EL (cell line): ENCODE measurements around the gene ENTPD6.
A peak's percentile ranks its signal among the peaks of the same experiment; 100 is the strongest.

Source experiments
- DNase-seq: peaks from one replicate; pipeline ENCODE4 v3.0.0-alpha.2; 2016

Gene ENTPD6

DNA sequence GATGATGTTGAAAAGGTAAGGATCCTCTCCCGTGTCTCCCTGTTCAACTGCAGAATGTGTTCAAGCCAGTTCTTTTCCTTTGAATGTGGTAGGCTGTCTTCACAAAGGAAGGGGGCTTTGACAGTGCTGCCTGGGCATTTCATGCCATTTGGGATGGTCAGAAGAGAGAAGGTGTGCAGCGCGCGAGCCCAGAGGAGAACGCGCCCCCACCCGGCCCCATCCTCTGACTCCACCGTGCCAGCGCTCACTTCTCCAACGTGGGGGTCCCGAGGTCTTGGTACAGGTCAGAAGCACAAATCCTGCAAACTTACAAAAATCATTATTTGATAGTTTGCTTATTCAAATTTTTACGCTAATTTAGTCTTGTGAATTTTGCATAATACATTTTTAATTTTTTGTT, 14.4 kb downstream of the ENTPD6 start:
- DNase-seq: no peak

DNA sequence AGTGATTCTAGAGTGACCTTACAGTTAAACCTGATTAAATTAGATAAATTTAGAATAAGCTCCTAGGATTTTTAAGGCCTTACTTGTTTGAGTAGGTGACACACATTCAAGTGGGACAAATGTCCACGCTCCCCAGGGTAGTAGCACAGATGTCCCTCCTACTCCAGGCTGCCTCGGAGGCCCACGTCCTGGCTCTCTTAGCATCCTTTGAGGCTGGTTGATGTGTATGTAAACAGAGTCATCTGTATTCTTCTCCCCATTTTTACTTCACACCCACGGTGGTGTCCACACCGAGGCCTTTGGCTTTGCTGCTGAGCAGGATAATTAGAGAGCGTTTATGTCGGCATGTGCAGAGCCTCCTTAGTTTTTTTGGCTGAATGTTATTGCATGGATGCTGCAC, 15.8 kb downstream of the ENTPD6 start:
- DNase-seq: no peak

DNA sequence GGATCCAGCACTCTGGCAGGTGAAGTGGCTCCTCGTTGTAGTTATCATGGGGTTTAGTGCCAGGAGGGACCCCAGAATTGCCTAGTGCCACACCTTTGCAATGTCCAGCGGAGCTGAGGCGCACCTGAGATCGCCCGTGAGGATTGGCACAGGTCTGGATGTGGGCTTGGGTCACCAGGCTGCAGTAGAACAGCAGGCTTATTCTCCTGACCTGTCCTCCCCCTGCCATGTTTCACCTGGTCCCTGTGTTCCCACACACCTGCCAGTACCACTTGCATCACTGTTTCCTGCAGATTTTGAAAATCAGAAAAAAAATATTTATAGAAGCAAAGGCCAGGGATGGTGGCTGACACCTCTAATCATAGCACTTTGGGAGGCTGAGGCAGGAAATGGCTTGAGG, 16.7 kb downstream of the ENTPD6 start:
- DNase-seq: no peak

DNA sequence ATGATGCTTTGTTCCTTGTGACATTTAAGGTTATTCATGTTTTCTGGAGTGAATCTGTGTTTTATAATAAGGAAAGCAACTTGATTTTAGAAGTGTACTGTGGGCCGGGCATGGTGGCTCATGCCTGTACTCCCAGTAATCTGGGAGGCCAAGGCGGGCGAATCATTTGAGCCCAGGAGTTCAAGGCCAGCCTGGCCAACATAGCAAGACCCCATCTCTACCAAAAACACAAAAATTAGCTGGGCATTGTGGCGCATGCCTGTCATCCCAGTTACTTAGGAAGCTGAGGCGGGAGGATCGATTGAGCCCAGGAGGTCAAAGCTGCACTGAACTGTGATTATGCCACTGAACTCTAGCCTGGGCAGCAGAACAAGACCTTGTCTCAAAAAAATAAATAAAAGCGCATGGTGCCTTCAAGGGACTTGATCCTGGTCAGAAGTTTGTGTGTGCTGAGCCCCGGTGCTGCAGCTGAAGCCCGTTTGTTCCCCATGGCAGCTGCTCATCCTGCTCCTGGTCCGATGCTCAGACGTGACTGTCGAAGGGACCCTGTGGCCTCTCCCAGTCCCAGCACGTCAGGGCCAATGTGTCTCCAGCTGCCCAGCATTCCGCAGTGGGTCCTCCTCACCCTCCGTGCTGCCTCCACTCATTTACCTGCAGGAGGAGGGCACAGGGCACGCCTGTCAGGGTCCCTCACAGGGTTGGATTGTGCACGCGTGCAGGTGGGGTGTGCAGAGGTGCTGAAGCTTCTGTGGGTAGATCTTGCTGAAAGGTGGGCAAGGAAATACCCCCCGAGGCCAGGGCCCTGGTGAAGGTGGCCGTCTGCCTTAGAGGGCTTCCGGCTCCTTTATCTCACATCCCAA, 18.3 kb downstream of the ENTPD6 start:
- no peak for DNase-seq

- no peak for DNase-seq
These were observed 18.9 kb downstream of the ENTPD6 start for GRCh38 chr20:25214426-25214790.

GRCh38 chr20:25214819-25215218, 19.3 kb downstream of the ENTPD6 start:
- DNase-seq: no peak

- DNase-seq: no peak
These were observed 20.0 kb downstream of the ENTPD6 start for GRCh38 chr20:25215521-25215920.

- no peak for DNase-seq
These were observed 20.9 kb downstream of the ENTPD6 start for GRCh38 chr20:25216199-25216945.

DNA sequence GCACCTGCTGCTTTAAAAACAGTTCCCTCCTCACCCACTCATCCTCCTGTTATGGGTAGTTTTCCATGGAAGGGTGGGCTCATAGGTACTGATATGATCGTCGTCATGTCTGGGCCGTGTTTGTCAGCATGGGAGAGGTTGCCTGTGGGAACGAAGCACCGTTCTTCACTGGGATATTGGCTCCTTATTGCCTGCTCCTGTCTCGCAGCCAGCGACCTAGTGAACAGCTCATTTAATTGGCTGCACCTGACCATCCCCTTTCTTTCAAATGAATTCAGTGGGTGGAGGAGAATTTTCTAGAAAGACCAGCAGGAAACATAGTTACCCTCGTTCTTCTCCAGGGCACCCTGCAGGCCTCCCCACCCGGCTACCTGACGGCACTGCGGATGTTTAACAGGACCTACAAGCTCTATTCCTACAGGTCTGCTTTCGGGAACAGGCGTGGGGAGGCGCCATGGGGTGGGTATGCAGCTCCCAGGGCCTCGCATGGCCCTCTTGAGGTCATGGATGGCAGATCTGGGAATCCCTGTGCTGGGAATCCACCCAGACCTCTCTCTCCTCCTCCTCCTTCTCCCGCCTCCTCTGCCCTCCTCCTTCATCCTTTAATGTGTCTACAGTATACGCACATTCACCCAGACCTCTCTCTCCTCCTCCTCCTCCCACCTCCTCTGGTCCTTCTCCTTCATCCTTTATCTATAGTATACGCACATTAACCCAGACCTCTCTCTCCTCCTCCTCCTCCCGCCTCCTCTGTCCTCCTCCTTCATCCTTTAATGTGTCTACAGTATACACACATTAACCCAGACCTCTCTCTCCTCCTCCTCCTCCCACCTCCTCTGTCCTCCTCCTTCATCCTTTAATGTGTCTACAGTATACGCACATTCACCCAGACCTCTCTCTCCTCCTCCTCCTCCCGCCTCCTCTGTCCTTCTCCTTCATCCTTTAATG, 21.9 kb downstream of the ENTPD6 start:
- no peak for DNase-seq

GRCh38 chr20:25218109-25218486, 22.6 kb downstream of the ENTPD6 start:
- DNase-seq: no peak

DNA sequence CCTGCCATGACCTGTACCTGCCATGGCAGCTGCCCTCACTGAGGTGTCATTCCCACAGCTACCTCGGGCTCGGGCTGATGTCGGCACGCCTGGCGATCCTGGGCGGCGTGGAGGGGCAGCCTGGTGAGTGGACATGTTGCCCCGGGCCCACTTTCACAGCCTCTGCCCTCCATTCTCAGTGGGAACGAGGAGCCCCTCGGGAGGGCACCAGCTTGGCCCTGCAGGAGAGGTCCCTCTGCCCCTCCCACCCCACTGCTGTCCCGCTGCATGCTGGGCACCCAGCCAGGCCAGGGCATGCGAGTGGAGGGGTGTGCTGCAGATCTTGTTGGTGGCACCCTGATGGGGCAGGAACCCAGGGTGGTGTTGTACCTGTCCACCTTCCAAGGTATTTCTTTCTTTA, 23.0 kb downstream of the ENTPD6 start:
- DNase-seq: no peak

GRCh38 chr20:25219365-25219764, 23.9 kb downstream of the ENTPD6 start:
- no peak for DNase-seq

GRCh38 chr20:25220021-25220730, 24.7 kb downstream of the ENTPD6 start:
- DNase-seq: no peak

DNA sequence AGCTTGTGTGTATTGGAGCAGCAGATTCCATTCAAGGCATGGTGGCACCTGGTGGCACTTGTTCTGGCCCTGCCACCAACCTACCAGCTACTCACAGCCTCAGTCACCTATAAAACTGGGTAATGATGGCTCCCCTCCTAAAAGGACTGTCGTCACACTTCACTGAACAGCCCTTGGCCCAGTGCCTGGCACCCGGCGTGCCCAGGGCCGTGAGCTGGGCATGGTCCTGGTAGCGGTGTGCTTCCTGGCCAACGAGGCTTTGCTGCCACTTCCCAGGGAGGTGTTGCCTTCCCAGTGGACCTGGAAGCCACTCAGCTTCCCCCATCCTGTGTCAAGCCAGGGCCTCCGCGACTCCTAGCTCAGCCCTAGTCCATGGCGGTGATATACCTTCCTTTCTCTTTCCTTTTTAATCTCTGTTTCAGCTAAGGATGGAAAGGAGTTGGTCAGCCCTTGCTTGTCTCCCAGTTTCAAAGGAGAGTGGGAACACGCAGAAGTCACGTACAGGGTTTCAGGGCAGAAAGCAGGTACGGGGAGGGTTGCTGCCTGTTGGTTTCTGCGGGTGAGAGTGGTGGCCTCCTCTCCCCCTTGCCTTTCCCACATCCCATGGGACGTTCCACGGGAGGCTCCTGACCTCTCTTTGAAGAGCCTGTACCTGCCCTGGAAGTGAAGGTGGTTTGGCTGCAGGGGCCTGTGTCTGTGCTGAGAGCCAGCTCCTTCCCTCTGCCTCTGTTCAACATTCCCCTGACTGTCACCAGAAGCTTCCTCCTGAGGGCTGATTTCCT, 25.5 kb downstream of the ENTPD6 start:
- no peak for DNase-seq

- no peak for DNase-seq
These were observed 26.3 kb downstream of the ENTPD6 start for GRCh38 chr20:25221592-25222460.

DNA sequence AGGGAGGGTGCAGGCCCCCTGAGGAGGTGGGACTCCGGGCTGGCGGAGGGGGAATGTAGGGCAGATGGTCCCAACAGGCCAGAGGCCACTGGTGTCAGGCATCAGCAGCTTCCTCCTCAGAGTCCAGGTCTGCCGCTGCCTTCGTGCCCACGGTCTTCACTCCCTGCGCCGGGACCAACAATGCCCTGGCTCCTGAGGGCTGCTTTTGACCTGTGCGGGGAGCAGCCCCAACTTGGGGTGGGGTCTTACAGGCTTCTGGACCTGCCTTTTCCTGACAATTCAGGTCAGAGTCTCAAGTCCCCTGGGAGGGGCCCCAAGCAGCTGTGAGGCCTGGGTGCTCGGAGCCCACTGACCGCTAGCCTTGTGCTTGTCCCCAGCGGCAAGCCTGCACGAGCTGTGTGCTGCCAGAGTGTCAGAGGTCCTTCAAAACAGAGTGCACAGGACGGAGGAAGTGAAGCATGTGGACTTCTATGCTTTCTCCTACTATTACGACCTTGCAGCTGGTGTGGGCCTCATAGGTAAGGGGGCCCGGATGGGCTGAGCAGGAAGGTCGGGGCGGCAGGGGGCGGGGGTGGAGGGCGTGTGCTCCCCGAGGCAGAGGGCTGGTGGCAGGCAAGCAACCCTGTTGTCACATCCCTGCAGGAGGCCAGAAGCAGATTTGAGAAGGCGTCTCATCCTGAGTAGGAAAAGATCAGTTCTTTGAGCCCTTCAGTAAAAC, 27.1 kb downstream of the ENTPD6 start:
- DNase-seq: no peak

GRCh38 chr20:25223179-25223661, 27.7 kb downstream of the ENTPD6 start:
- DNase-seq: peak; percentile 98

- no peak for DNase-seq
These were observed 28.5 kb downstream of the ENTPD6 start for GRCh38 chr20:25223765-25224720.

- DNase-seq: no peak
These were observed 29.4 kb downstream of the ENTPD6 start for GRCh38 chr20:25224941-25225340.
